Ovary (tissue), 9 donors: ENCODE data around the gene SH3RF3. TPM values are rescaled to one million over a fixed set of nuclear protein-coding genes. Genes with fewer than 3 reads are reported as not detected.

ENCODE experiments used
- DNase-seq, 5 donors: peaks; one replicate each; pipeline ENCODE4 v3.0.0-alpha.2; 2019 to 2020
- H3K27ac ChIP-seq, 2 donors: fragments of 200-600 bp; one replicate each; pipeline versions ENCODE4 v1.5.1 to v1.8.0; 2019 to 2022
- H3K27me3 ChIP-seq: fragments of 200-600 bp; one replicate; pipeline ENCODE4 v1.8.0; 2022
- H3K36me3 ChIP-seq: fragments of 200-600 bp; sonication (generic); one replicate; pipeline ENCODE4 v1.5.1; 2019
- H3K4me1 ChIP-seq: one replicate; pipeline ENCODE4 v1.8.1; 2013; ENCODE audit warnings: mild to moderate bottlenecking, moderate library complexity; ENCODE audit not compliant: insufficient read depth
- H3K4me3 ChIP-seq: fragments of 200-600 bp; sonication (generic); one replicate; pipeline ENCODE4 v1.5.1; 2017
- H3K9me3 ChIP-seq, 2 donors: fragments of 200-600 bp in 1 of 2; sonication (generic) in 1 of 2; one replicate each; pipeline versions ENCODE4 v1.5.1 to v1.8.1; 2013 to 2019; ENCODE audit warnings: mild to moderate bottlenecking in 1 of 2, moderate library complexity in 1 of 2
- CTCF ChIP-seq, 3 donors: fragments of 450-650 bp in 2 of 3; fragments of 200-600 bp in 1 of 3; IDR thresholded peaks; one replicate each; pipeline versions ENCODE4 v1.5.1 to v1.8.0; 2016 to 2022; ENCODE audit warnings: antibody characterized with exemption in 3 of 3, mild to moderate bottlenecking in 1 of 3
- EP300 ChIP-seq: sonication (generic); formaldehyde crosslinking; IDR thresholded peaks from one replicate; pipeline ENCODE4 v1.6.1; 2017; ENCODE audit warnings: antibody characterized with exemption
- POLR2A ChIP-seq: fragments of 450-650 bp; IDR thresholded peaks from one replicate; pipeline ENCODE4 v1.6.1; 2017; ENCODE audit warnings: antibody characterized with exemption, mild to moderate bottlenecking, moderate library complexity
- WGBS, 3 donors: extraction: QIAGEN DNeasy Blood & Tissue Kit in 1 of 3; methylation state at CpG; one replicate each; pipeline versions ENCODE4 v1.1.5 to v1.1.7; 2013 to 2017; 5-methylcytosine and 5-hydroxymethylcytosine counted together
- intact Hi-C, 4 donors: fragments of 100-400 bp; cut with DNase I; formaldehyde crosslinking; loops; one replicate each; pipeline versions ENCODE4 v1.11.0 to v1.15.1; 2022 to 2023
- polyA plus RNA-seq, 2 donors: library from polyadenylated mRNA; stranded (reverse); fragments of 200-250 nt in 1 of 2; fragments of 350-450 nt in 1 of 2; fragmentation: Illumina TruSeq in 1 of 2; extraction: RNeasy Lipid Tissue Mini Kit (QIAGEN cat#74804) in 1 of 2; gene quantifications; one replicate each; pipeline ENCODE4 v1.2.3, GENCODE V29; 2013 to 2014
- total RNA-seq, 7 donors: library from RNA; depleted of rRNA in 2 of 7; stranded (reverse); fragments of >200 nt in 2 of 7; fragmentation: NEBNext Ultra II Directional in 3 of 7; extraction: Animal tissue kit (Norgen Biotek cat#: 25700) in 3 of 7; gene quantifications; one replicate each; pipeline versions ENCODE4 v1.1.0 to v1.2.4, GENCODE V29; 2016 to 2023
- donor health status: DM: no; HTN: no; CAD: no; lungs with moderate emphysema.
- donor health status: DM: no; HTN: no; CAD: no.
- donor health status: Bipolar disorder and iron deficiency.
- donor health status: DM: yes; HTN: yes; CAD: no.
- donor health status: DM: no; HTN: no; CAD: no.
- donor health status: DM: yes; HTN: yes; CAD: no.

SH3RF3 gene
- total and polyA plus RNA-seq, 9 donors: 2.7 to 10.1 (median 4.5) TPM

- WGBS, 3 donors: 64 to 77% (median 65%) methylated on average over 2 of the region's 2 CpGs
- no peaks in the 10 kb centered on the region for H3K36me3 ChIP-seq
- H3K4me1 ChIP-seq: no peaks in the 10 kb centered on the region
- H3K9me3 ChIP-seq: no peaks in the 10 kb centered on the region
- no peak overlapping the region for H3K27ac ChIP-seq
- no peak overlapping the region for H3K4me3 ChIP-seq
- TF ChIP-seq CTCF (IDR thresholded peaks at IDR 0.05) (no peak), EP300 (no peak), POLR2A (no peak)
- no peak for DNase-seq
- H3K27me3 ChIP-seq: no peaks in the 10 kb centered on the region
- intact Hi-C loops: no loop called here
Measured at GRCh38 chr2:109086743-109087020, 42.3 kb upstream of the SH3RF3 start.

- H3K27ac ChIP-seq: no peak overlapping the region
- intact Hi-C loops: no loop called here
- H3K9me3 ChIP-seq: no peaks in the 10 kb centered on the region
- no peaks in the 10 kb centered on the region for H3K36me3 ChIP-seq
- TF ChIP-seq EP300 (no peak), CTCF (IDR thresholded peaks at IDR 0.05) (no peak), POLR2A (no peak)
- H3K27me3 ChIP-seq: no peaks in the 10 kb centered on the region
- no peaks in the 10 kb centered on the region for H3K4me1 ChIP-seq
- H3K4me3 ChIP-seq: no peak overlapping the region
- no peak for DNase-seq
- WGBS, 3 donors: 87 to 91% (median 89%) methylated on average over 11 of the region's 11 CpGs
Measured at GRCh38 chr2:109087055-109087663, 41.8 kb upstream of the SH3RF3 start.

GRCh38 chr2:109089602-109090300 is 39.3 kb upstream of the SH3RF3 start:
- no peak for DNase-seq
- Histone ChIP-seq H3K4me1 (no peaks in the 10 kb centered on the region), H3K27ac (no peak overlapping the region), H3K4me3 (no peak overlapping the region), H3K27me3 (no peaks in the 10 kb centered on the region), H3K9me3 (no peaks in the 10 kb centered on the region), H3K36me3 (no peaks in the 10 kb centered on the region)
- intact Hi-C loops: no loop called here
- no peak for TF ChIP-seq EP300
- 80 to 83% (median 81%) methylated on average over 4 of the region's 4 CpGs for WGBS, 3 donors

GRCh38 chr2:109091526-109091925 is 37.5 kb upstream of the SH3RF3 start:
- Histone ChIP-seq H3K4me3 (no peak overlapping the region), H3K27me3 (no peaks in the 10 kb centered on the region), H3K27ac (no peak overlapping the region), H3K4me1 (no peaks in the 10 kb centered on the region), H3K9me3 (no peaks in the 10 kb centered on the region), H3K36me3 (no peaks in the 10 kb centered on the region)
- 83 to 90% (median 88%) methylated on average over 4 of the region's 4 CpGs for WGBS, 3 donors
- intact Hi-C loops: no loop called here
- TF ChIP-seq POLR2A: no peak
- no peak for TF ChIP-seq CTCF (IDR thresholded peaks at IDR 0.05)
- TF ChIP-seq EP300: no peak
- DNase-seq: no peak

GRCh38 chr2:109094144-109094543 is 34.9 kb upstream of the SH3RF3 start:
- H3K27ac ChIP-seq: no peak overlapping the region
- H3K9me3 ChIP-seq: no peaks in the 10 kb centered on the region
- H3K36me3 ChIP-seq: no peaks in the 10 kb centered on the region
- TF ChIP-seq CTCF (IDR thresholded peaks at IDR 0.05) (no peak), POLR2A (no peak), EP300 (no peak)
- no peak for DNase-seq
- intact Hi-C loops: no loop called here
- H3K27me3 ChIP-seq: no peaks in the 10 kb centered on the region
- no peaks in the 10 kb centered on the region for H3K4me1 ChIP-seq
- no peak overlapping the region for H3K4me3 ChIP-seq
- WGBS, 3 donors: 91 to 93% (median 92%) methylated on average over 3 of the region's 3 CpGs
